ENCODE data around the gene ZNF414.

GRCh38 chr19:8552810-8553209 is 38.8 kb upstream of the ZNF414 start:
- no peak for TF ChIP-seq CTCF (IDR thresholded peaks at IDR 0.05)
- TF ChIP-seq POLR2A (IDR thresholded peaks at IDR 0.05): no peak

Data from heart left ventricle (tissue), 13 donors.